22Rv1 (cell line): ENCODE data around the gene SRCAP.

Source experiments
- ZFX ChIP-seq: fragments of 450-650 bp; IDR thresholded peaks from 2 replicates; pipeline ENCODE4 v1.6.1; 2017; ENCODE audit warnings: antibody characterized with exemption, borderline replicate concordance
- TF ChIP-seq, protein P1 (sequence below): fragments of 450-650 bp; IDR thresholded peaks from 2 replicates; pipeline ENCODE4 v1.5.1; 2017; ENCODE audit warnings: mild to moderate bottlenecking

DNA sequence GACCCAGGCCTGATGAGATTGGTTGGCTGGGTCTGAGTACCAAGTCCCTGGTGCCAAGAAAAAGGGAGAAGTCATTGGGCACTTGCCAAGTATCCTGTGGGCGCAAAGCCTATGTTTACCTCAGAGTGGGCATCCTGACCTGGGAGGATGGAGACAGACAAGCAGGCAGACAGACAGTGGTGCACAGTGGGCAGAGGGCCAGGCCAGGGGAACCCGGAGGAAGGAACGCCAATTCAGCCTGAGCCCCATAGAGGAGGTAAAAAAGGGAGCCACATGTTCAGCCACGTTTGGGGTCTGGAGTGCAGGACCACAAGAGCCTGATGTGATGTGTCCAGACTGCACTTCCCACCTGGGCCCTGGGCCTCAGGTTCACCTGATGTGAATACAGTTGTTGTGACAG, 54.6 kb downstream of the SRCAP start:
- TF ChIP-seq, protein P1, sequence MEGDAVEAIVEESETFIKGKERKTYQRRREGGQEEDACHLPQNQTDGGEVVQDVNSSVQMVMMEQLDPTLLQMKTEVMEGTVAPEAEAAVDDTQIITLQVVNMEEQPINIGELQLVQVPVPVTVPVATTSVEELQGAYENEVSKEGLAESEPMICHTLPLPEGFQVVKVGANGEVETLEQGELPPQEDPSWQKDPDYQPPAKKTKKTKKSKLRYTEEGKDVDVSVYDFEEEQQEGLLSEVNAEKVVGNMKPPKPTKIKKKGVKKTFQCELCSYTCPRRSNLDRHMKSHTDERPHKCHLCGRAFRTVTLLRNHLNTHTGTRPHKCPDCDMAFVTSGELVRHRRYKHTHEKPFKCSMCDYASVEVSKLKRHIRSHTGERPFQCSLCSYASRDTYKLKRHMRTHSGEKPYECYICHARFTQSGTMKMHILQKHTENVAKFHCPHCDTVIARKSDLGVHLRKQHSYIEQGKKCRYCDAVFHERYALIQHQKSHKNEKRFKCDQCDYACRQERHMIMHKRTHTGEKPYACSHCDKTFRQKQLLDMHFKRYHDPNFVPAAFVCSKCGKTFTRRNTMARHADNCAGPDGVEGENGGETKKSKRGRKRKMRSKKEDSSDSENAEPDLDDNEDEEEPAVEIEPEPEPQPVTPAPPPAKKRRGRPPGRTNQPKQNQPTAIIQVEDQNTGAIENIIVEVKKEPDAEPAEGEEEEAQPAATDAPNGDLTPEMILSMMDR: no peak
- no peak for TF ChIP-seq ZFX
